WTC11 (cell line): Measurements from ENCODE around the gene SLC45A1.

Experiments
- ARID4B ChIP-seq: sonication (generic); formaldehyde crosslinking; IDR thresholded peaks from 2 replicates; pipeline ENCODE4 v1.8.0; 2023; ENCODE audit warnings: missing genetic modification reagents, mild to moderate bottlenecking, borderline replicate concordance
- CREB1 ChIP-seq: sonication (generic); formaldehyde crosslinking; IDR thresholded peaks from 2 replicates; pipeline ENCODE4 v1.8.0; 2023; ENCODE audit warnings: mild to moderate bottlenecking, missing genetic modification reagents
- CTCF ChIP-seq: fragments of 200-600 bp; IDR thresholded peaks from 2 replicates; pipeline ENCODE4 v1.8.0; 2022; ENCODE audit warnings: antibody characterized with exemption
- FOXK1 ChIP-seq: sonication (generic); formaldehyde crosslinking; IDR thresholded peaks from 2 replicates; pipeline ENCODE4 v1.8.0; 2022; ENCODE audit warnings: mild to moderate bottlenecking, moderate library complexity, missing genetic modification reagents
- GABPB1 ChIP-seq: sonication (generic); formaldehyde crosslinking; IDR thresholded peaks from 2 replicates; pipeline ENCODE4 v1.8.1; 2023; ENCODE audit warnings: mild to moderate bottlenecking, missing genetic modification reagents
- IRF2 ChIP-seq: sonication (generic); formaldehyde crosslinking; IDR thresholded peaks from 2 replicates; pipeline ENCODE4 v1.8.0; 2022; ENCODE audit warnings: low read depth, missing genetic modification reagents, borderline replicate concordance
- NR1H2 ChIP-seq: sonication (generic); formaldehyde crosslinking; IDR thresholded peaks from 2 replicates; pipeline ENCODE4 v1.9.0; 2021; ENCODE audit warnings: mild to moderate bottlenecking, moderate library complexity, missing genetic modification reagents
- NR2C2 ChIP-seq: sonication (generic); formaldehyde crosslinking; IDR thresholded peaks from 2 replicates; pipeline ENCODE4 v1.8.0; 2022; ENCODE audit warnings: mild to moderate bottlenecking, missing genetic modification reagents
- TF ChIP-seq, protein P1 (sequence below): sonication (generic); formaldehyde crosslinking; IDR thresholded peaks from 2 replicates; pipeline ENCODE4 v1.8.1; 2022; ENCODE audit warnings: mild to moderate bottlenecking, missing genetic modification reagents, moderate library complexity, borderline replicate concordance
- TF ChIP-seq, protein P2 (sequence below): sonication (generic); formaldehyde crosslinking; IDR thresholded peaks from 2 replicates; pipeline ENCODE4 v1.8.1; 2022; ENCODE audit warnings: missing genetic modification reagents, borderline replicate concordance
- TF ChIP-seq, protein P3 (sequence below): sonication (generic); formaldehyde crosslinking; IDR thresholded peaks from 2 replicates; pipeline ENCODE4 v1.8.1; 2022; ENCODE audit warnings: mild to moderate bottlenecking, moderate library complexity, missing genetic modification reagents
- TF ChIP-seq, protein P4 (sequence below): sonication (generic); formaldehyde crosslinking; IDR thresholded peaks from 2 replicates; pipeline ENCODE4 v1.8.1; 2023; ENCODE audit warnings: mild to moderate bottlenecking, missing genetic modification reagents, moderate library complexity
- TF ChIP-seq, protein P5 (sequence below): fragments of 250-450 bp; sonication (Bioruptor Pico); IDR thresholded peaks from 2 replicates; pipeline ENCODE4 v2.1.2; 2022; ENCODE audit warnings: mild to moderate bottlenecking, moderate library complexity

DNA sequence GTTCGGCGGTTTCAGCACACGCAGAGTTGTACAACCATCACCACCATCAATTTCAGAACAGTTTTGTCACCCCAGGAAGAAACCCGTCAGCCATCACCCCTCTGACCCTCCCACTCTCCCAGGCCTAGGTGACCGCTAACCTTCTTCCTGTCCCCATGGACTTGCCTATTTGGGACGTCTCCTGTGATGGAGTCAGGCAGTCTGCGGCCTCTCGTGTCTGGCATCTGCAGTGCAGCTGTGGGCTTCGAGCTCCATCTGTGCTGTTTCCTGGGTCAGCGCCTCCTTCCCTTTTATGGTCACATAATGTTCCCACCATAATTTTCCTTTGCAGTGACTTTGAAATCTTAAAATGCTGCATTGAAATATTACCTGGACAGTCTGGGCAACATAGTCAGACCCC is 24.4 kb downstream of the SLC45A1 start:
- TF ChIP-seq NR2C2 (CRISPR knock-in tag) (no peak), ARID4B (no peak), GABPB1 (CRISPR knock-in tag) (no peak), NR1H2 (CRISPR knock-in tag) (no peak), CTCF (no peak), FOXK1 (no peak), IRF2 (no peak), CREB1 (CRISPR knock-in tag) (no peak)
- TF ChIP-seq, protein P1, sequence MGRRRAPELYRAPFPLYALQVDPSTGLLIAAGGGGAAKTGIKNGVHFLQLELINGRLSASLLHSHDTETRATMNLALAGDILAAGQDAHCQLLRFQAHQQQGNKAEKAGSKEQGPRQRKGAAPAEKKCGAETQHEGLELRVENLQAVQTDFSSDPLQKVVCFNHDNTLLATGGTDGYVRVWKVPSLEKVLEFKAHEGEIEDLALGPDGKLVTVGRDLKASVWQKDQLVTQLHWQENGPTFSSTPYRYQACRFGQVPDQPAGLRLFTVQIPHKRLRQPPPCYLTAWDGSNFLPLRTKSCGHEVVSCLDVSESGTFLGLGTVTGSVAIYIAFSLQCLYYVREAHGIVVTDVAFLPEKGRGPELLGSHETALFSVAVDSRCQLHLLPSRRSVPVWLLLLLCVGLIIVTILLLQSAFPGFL (CRISPR knock-in tag), result no peak
- TF ChIP-seq, protein P2, sequence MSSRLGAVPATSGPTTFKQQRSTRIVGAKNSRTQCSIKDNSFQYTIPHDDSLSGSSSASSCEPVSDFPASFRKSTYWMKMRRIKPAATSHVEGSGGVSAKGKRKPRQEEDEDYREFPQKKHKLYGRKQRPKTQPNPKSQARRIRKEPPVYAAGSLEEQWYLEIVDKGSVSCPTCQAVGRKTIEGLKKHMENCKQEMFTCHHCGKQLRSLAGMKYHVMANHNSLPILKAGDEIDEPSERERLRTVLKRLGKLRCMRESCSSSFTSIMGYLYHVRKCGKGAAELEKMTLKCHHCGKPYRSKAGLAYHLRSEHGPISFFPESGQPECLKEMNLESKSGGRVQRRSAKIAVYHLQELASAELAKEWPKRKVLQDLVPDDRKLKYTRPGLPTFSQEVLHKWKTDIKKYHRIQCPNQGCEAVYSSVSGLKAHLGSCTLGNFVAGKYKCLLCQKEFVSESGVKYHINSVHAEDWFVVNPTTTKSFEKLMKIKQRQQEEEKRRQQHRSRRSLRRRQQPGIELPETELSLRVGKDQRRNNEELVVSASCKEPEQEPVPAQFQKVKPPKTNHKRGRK (CRISPR knock-in tag), result no peak
- TF ChIP-seq, protein P3, sequence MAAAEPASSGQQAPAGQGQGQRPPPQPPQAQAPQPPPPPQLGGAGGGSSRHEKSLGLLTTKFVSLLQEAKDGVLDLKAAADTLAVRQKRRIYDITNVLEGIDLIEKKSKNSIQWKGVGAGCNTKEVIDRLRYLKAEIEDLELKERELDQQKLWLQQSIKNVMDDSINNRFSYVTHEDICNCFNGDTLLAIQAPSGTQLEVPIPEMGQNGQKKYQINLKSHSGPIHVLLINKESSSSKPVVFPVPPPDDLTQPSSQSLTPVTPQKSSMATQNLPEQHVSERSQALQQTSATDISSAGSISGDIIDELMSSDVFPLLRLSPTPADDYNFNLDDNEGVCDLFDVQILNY, result no peak
- TF ChIP-seq, protein P4, sequence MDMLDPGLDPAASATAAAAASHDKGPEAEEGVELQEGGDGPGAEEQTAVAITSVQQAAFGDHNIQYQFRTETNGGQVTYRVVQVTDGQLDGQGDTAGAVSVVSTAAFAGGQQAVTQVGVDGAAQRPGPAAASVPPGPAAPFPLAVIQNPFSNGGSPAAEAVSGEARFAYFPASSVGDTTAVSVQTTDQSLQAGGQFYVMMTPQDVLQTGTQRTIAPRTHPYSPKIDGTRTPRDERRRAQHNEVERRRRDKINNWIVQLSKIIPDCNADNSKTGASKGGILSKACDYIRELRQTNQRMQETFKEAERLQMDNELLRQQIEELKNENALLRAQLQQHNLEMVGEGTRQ (CRISPR knock-in tag), result no peak
- TF ChIP-seq, protein P5, sequence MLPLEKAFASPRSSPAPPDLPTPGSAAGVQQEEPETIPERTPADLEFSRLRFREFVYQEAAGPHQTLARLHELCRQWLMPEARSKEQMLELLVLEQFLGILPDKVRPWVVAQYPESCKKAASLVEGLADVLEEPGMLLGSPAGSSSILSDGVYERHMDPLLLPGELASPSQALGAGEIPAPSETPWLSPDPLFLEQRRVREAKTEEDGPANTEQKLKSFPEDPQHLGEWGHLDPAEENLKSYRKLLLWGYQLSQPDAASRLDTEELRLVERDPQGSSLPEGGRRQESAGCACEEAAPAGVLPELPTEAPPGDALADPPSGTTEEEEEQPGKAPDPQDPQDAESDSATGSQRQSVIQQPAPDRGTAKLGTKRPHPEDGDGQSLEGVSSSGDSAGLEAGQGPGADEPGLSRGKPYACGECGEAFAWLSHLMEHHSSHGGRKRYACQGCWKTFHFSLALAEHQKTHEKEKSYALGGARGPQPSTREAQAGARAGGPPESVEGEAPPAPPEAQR (CRISPR knock-in tag), result no peak
